Esophagus squamous epithelium (tissue), 4 donors: Measurements from ENCODE around the gene SCN9A.

ENCODE experiments used
- POLR2A ChIP-seq, 4 donors: fragments of 450-650 bp; IDR thresholded peaks; one replicate each; pipeline ENCODE4 v1.6.1; 2017; ENCODE audit warnings: antibody characterized with exemption in 4 of 4, mild to moderate bottlenecking in 4 of 4, moderate library complexity in 3 of 4
- TF ChIP-seq, protein P1 (sequence below), 6 experiments: fragments of 450-650 bp in 4 of 6; fragments of 200-600 bp in 2 of 6; sonication (generic) in 2 of 6; IDR thresholded peaks; one replicate each; pipeline ENCODE4 v1.5.1; 2016 to 2019; ENCODE audit warnings: antibody characterized with exemption in 6 of 6, mild to moderate bottlenecking in 4 of 6, moderate library complexity in 4 of 6

GRCh38 chr2:166181813-166182154 lies 194.0 kb downstream of the SCN9A start:
- TF ChIP-seq, protein P1, sequence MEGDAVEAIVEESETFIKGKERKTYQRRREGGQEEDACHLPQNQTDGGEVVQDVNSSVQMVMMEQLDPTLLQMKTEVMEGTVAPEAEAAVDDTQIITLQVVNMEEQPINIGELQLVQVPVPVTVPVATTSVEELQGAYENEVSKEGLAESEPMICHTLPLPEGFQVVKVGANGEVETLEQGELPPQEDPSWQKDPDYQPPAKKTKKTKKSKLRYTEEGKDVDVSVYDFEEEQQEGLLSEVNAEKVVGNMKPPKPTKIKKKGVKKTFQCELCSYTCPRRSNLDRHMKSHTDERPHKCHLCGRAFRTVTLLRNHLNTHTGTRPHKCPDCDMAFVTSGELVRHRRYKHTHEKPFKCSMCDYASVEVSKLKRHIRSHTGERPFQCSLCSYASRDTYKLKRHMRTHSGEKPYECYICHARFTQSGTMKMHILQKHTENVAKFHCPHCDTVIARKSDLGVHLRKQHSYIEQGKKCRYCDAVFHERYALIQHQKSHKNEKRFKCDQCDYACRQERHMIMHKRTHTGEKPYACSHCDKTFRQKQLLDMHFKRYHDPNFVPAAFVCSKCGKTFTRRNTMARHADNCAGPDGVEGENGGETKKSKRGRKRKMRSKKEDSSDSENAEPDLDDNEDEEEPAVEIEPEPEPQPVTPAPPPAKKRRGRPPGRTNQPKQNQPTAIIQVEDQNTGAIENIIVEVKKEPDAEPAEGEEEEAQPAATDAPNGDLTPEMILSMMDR (IDR thresholded peaks at IDR 0.05), result peak in 2 of 6 experiments; percentile 3 to 18
- no peak for TF ChIP-seq POLR2A (IDR thresholded peaks at IDR 0.05)
